Fibroblast of the aortic adventitia (primary cell): ENCODE results near the gene MRI1. TPM values are rescaled to one million over a fixed set of nuclear protein-coding genes. Genes with fewer than 3 reads are reported as not detected.

Experiments used
- DNase-seq: peaks from one replicate; pipeline ENCODE4 v3.0.0-alpha.2; 2010; ENCODE audit warnings: low read depth
- H3K4me3 ChIP-seq: 2 replicates; pipeline ENCODE4 v1.5.1; 2011; ENCODE audit warnings: low read depth, mild to moderate bottlenecking, control low read depth, low read length, moderate library complexity
- CTCF ChIP-seq: IDR thresholded peaks from 2 replicates; pipeline ENCODE4 v1.5.1; 2011; ENCODE audit warnings: mild to moderate bottlenecking, low read length, control low read depth, inconsistent platforms; ENCODE audit not compliant: insufficient read depth
- small RNA-seq: library from RNA; depleted of rRNA; stranded (forward); fragments of <200 nt; gene quantifications from one replicate; pipeline ENCODE3, GENCODE V24; 2012
- total RNA-seq: library from RNA; depleted of rRNA; stranded (reverse); fragments of >200 nt; gene quantifications from 2 replicates; pipeline ENCODE4 v1.2.3, GENCODE V29; 2012; ENCODE audit warnings: low replicate concordance

MRI1 gene
- total RNA-seq, 1 donor = 24.0 TPM

- no peak for DNase-seq
- TF ChIP-seq CTCF = no peak
- no peak overlapping the region for H3K4me3 ChIP-seq
Observed at GRCh38 chr19:13817615-13818371, 53.5 kb downstream of the MRI1 start.

GRCh38 chr19:13819238-13819637, 54.9 kb downstream of the MRI1 start:
- TF ChIP-seq CTCF = no peak
- H3K4me3 ChIP-seq = no peak overlapping the region
- no peak for DNase-seq

- H3K4me3 ChIP-seq = no peak overlapping the region
- TF ChIP-seq CTCF = no peak
- DNase-seq = no peak
Observed at GRCh38 chr19:13821292-13821691, 57.0 kb downstream of the MRI1 start.

GRCh38 chr19:13823256-13823655, 58.9 kb downstream of the MRI1 start:
- TF ChIP-seq CTCF = no peak
- DNase-seq = peak; percentile 41
- no peak overlapping the region for H3K4me3 ChIP-seq

Small RNA genes lying within 50 kb of the gene (small RNA-seq; reads per million reads assigned to genes)
- gene RN7SL619P = not detected

Other genes starting within 250 kb of the MRI1 start
- 43.3 and 78.0 TPM in 2 replicates for gene C19orf53, start 9.9 kb downstream of the MRI1 start, total RNA-seq
- gene ZSWIM4, start 30.9 kb downstream of the MRI1 start, total RNA-seq = 0.57 and 6.7 TPM in 2 replicates
- 0.27 TPM in 1 of 2 replicates, not detected in the other for gene NANOS3, start 112.6 kb downstream of the MRI1 start, total RNA-seq
- gene BRME1, start 141.6 kb downstream of the MRI1 start, total RNA-seq = 1.5 and 1.8 TPM in 2 replicates
- gene CC2D1A, start 141.7 kb downstream of the MRI1 start, total RNA-seq = 12.5 and 16.6 TPM in 2 replicates
- 0.90 and 1.6 TPM in 2 replicates for gene PODNL1, start 173.9 kb downstream of the MRI1 start, total RNA-seq
- gene DCAF15, start 188.0 kb downstream of the MRI1 start, total RNA-seq = 8.3 and 12.7 TPM in 2 replicates
- 3.4 and 3.6 TPM in 2 replicates for gene RFX1, start 241.8 kb downstream of the MRI1 start, total RNA-seq